DOHH2 (cell line): ENCODE measurements around the gene CD3E.

ENCODE experiments used
- CTCF ChIP-seq: fragments of 200-600 bp; sonication (generic); IDR thresholded peaks from one replicate; pipeline ENCODE4 v1.5.1; 2014; ENCODE audit warnings: antibody characterized with exemption, mild to moderate bottlenecking, low read depth, low read length; ENCODE audit not compliant: poor library complexity, severe bottlenecking
- EZH2phosphoT487 ChIP-seq: fragments of 200-600 bp; sonication (generic); IDR thresholded peaks from 2 replicates; pipeline ENCODE4 v1.6.1; 2017; ENCODE audit warnings: borderline replicate concordance, mild to moderate bottlenecking, antibody characterized with exemption, low read length, moderate library complexity, mixed read lengths

GRCh38 chr11:118282606-118283005 is 21.9 kb upstream of the CD3E start:
- TF ChIP-seq CTCF: no peak
- no peak for TF ChIP-seq EZH2phosphoT487
